Fibroblast of villous mesenchyme (primary cell): Measurements from ENCODE around the gene ANO4. TPM values are rescaled to one million over a fixed set of nuclear protein-coding genes. Genes with fewer than 3 reads are reported as not detected.

Experiments used
- DNase-seq: peaks from one replicate; pipeline ENCODE4 v3.0.0-alpha.2; 2010; ENCODE audit warnings: low read depth
- H3K4me3 ChIP-seq: 2 replicates; pipeline ENCODE4 v1.5.1; 2011; ENCODE audit warnings: low read depth, mild to moderate bottlenecking, low read length
- total RNA-seq: library from RNA; depleted of rRNA; stranded (reverse); fragments of >200 nt; gene quantifications from 2 replicates; pipeline ENCODE4 v1.2.3, GENCODE V29; 2012
- TF ChIP-seq, protein P1 (sequence below): IDR thresholded peaks from 2 replicates; pipeline ENCODE4 v1.5.1; 2012; ENCODE audit warnings: low read depth, mild to moderate bottlenecking, low read length; ENCODE audit not compliant: insufficient read depth

ANO4 gene
- total RNA-seq, 1 donor: 13.8 TPM

DNA sequence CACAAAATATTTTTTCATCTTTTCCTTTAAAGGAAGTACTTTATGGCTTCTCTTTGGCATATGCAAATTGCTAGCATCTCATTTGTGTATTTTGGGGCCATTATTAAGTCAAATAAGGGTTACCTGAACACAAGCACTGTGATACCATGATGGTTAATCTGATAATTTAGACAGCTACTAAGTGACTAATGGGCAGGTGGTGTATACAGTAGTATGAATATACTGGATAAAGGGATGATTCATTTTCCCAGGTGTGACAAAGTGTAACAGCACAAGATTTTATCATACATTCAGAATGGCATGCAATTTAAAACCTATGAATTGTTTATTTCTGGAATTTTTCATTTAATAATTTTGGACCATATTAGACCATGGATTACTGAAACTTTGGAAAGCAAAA, 27.2 kb upstream of the ANO4 start:
- TF ChIP-seq, protein P1, sequence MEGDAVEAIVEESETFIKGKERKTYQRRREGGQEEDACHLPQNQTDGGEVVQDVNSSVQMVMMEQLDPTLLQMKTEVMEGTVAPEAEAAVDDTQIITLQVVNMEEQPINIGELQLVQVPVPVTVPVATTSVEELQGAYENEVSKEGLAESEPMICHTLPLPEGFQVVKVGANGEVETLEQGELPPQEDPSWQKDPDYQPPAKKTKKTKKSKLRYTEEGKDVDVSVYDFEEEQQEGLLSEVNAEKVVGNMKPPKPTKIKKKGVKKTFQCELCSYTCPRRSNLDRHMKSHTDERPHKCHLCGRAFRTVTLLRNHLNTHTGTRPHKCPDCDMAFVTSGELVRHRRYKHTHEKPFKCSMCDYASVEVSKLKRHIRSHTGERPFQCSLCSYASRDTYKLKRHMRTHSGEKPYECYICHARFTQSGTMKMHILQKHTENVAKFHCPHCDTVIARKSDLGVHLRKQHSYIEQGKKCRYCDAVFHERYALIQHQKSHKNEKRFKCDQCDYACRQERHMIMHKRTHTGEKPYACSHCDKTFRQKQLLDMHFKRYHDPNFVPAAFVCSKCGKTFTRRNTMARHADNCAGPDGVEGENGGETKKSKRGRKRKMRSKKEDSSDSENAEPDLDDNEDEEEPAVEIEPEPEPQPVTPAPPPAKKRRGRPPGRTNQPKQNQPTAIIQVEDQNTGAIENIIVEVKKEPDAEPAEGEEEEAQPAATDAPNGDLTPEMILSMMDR: no peak
- no peak for DNase-seq
- H3K4me3 ChIP-seq: no peak overlapping the region

DNA sequence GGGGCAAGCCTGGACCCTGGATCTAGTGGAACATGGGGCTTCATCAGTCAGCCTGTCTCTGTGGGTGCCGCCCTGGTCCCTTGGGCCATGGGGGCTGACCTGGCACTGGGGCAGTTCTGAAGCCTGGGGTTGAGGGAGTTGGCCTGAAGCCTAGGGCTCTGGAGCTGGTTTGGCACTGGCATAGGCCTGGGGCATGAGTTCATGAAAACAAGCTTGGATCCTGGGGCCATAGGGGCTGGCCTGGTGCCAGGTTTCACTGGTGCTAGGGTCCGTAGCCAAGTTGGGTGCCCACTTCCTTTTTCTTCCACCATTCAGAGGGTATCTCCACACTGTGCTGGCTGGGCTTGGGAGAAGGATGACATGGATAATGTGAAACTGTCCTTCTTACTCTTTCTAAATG, 26.6 kb upstream of the ANO4 start:
- H3K4me3 ChIP-seq: no peak overlapping the region
- TF ChIP-seq, protein P1: no peak
- no peak for DNase-seq

DNA sequence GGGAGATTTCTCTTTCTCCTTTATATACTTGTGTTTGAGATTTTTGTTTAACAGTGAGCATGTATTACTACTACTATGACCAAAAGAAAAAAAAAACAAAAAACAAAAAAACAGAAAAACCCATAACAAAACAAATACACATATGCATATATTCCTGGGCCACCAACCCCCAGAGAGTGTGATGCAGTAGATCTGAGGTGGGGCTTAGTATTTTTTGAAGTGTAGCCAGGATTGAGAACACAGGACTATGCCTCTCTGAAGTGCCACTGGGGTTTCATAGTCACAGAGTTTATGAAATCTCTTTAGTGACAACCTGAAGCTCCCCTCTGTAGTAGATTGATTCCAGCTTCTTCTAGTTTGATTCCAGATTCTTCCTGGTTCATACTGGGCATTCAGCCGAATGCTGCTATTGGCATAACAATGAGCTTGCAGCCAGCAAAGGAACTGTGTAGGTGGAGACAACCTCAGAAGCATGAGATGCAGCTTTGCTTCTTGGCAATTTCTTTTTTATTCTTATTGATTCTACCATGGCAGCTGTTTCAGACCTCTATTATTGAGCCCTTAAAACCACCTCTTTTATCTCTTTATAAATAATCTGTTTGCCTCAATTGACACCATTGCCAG, 15.5 kb upstream of the ANO4 start:
- no peak for DNase-seq
- no peak overlapping the region for H3K4me3 ChIP-seq
- TF ChIP-seq, protein P1: no peak

DNA sequence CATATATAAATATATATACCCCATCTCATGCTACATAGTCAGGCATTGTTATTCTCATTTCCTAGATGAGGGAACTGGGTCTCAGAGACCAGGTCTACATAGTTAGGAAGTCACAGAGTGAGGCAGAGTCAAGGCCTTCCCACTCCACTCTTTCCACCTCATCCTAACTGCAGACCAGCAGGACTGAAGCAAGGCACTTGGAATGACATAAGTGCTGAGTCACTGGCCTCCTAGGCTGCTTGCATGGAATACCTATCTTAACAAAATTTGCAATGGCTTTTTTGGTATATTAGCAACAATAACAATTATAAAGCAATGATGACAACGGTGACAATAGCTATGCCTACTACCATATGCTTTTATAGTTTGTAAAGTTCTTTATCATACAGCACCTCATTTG, 5.4 kb upstream of the ANO4 start:
- TF ChIP-seq, protein P1: no peak
- H3K4me3 ChIP-seq: no peak overlapping the region
- DNase-seq: peak; percentile 40

DNA sequence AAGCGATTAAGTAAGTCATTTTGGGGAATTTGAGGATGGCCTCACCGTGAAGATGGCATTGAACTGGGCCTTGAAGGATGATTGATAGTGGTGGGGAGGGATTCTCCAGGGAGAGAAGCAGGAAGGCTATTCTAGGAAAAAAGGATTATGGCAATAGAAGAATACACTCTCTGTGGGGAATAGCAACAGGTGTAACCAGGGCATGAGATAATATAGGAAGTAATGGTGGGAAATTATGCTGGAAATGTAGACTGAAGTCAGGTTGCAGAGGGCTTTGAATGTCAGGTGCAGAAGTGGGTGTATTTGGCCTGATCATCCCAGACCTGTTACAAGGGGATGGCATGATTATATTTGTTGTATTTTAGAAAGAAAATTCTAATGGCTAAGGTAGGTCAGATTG, 4.6 kb upstream of the ANO4 start:
- H3K4me3 ChIP-seq: no peak overlapping the region
- no peak for DNase-seq
- TF ChIP-seq, protein P1: no peak

DNA sequence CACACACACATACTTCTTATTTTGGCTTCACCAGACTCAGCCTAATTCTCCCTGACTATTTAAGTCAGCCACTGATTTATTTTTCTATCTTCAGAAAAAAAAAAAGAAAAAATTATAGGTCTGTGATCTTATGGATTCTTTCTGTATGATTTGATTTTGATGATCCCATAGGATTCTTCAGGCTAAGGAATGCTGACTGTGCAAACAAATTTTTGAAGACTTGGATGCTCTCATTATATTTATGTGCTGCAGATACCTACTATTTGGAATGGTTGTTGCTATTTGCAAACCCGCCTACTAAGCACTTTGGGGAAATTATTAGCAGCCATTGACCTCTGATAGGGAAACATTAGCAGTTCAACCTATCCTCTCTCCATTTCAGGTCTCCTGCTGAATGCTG, 4.0 kb upstream of the ANO4 start:
- TF ChIP-seq, protein P1: no peak

DNA sequence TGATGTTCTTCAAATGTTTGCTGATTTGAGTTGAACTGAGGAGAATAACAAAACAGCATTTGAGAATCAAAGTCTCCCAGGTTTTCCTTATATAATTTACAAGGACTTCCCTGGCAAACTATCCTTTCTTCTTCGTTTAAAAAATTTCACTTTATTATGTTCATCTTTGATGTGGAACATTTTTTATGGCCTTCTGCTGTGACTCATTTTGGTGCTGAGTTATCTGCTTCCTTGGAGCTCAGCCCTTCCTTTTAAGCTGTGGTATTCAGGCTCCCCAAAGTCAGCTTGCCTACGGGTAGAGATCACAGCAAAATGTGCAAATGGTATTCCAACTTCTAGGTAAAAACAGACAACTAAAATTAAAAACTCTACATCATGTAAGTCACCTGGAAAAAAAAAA, 1.4 kb upstream of the ANO4 start:
- peak; percentile 67 for DNase-seq
- TF ChIP-seq, protein P1: no peak
- no peak overlapping the region for H3K4me3 ChIP-seq

More for the DNA sequence above, 4.0 kb upstream of the ANO4 start:
- no peak overlapping the region for H3K4me3 ChIP-seq
- no peak for DNase-seq
